Neuron (in vitro differentiated cells): ENCODE data around the gene SEMA6C.
"Not testable (repeated sequence)": the region's sequence is repeated elsewhere in the genome, so short reads cannot be mapped to it uniquely, and the experiment has no call there.

Experiments
- H2AFZ ChIP-seq: one replicate; pipeline ENCODE4 v1.6.1; 2013; ENCODE audit warnings: low read depth, mild to moderate bottlenecking, inconsistent platforms, low read length, moderate library complexity
- H3K27me3 ChIP-seq: one replicate; pipeline ENCODE4 v1.6.1; 2013; ENCODE audit warnings: low read length; ENCODE audit not compliant: insufficient read depth
- H3K36me3 ChIP-seq: one replicate; pipeline ENCODE4 v1.6.1; 2013; ENCODE audit warnings: low read length; ENCODE audit not compliant: insufficient read depth
- H3K4me1 ChIP-seq: one replicate; pipeline ENCODE4 v1.6.1; 2013; ENCODE audit warnings: low read length; ENCODE audit not compliant: insufficient read depth
- H3K4me3 ChIP-seq: 2 replicates; pipeline ENCODE4 v1.5.1; 2013; ENCODE audit warnings: mild to moderate bottlenecking, low read length, moderate library complexity
- H3K9me3 ChIP-seq: one replicate; pipeline ENCODE4 v1.6.1; 2013; ENCODE audit warnings: low read length

Gene SEMA6C

GRCh38 chr1:151132335-151133017 lies 14.0 kb downstream of the SEMA6C start:
- Histone ChIP-seq H3K27me3 (no peaks in the 10 kb centered on the region), H3K4me1 (no peaks in the 10 kb centered on the region), H3K36me3 (peaks cover 41% of the 10 kb centered on the region), H2AFZ (no peak overlapping the region), H3K9me3 (no peaks in the 10 kb centered on the region), H3K4me3 (no peak overlapping the region)

DNA sequence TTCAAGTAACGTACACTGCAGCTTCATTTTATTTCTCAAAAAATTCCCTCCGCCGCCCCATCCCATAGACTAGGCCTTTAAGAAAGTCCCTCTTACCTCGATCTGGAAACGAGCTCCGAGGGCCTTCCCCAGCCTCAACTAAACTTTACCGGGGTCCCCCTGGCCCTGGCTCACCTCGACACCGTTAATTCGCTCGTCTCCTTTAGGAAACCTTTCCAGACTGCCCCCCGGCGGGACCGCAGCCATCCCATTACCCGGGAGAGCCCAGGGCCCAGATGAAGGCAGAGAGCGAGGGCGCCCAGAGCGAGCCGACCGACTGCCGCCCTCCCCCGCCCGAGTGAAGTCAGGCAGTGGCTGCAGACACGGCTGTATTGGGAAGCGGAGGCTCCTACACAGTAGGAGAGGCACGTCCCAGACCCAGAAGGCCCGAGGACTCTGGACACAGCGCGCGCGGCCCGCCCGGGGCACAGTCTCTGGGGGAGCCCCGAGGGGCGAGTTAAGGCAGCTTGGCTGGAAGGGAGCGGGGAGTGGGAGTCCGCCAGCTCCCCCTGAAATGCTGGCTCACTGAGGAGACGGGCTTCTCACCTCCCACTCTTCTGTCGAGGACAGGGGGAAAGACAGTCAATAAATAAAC lies 14.6 kb downstream of the SEMA6C start:
- H3K27me3 ChIP-seq, result no peaks in the 10 kb centered on the region
- no peak overlapping the region for H3K4me3 ChIP-seq
- no peaks in the 10 kb centered on the region for H3K4me1 ChIP-seq
- H2AFZ ChIP-seq, result no peak overlapping the region
- H3K9me3 ChIP-seq, result no peaks in the 10 kb centered on the region
- H3K36me3 ChIP-seq, result peaks cover 38% of the 10 kb centered on the region

DNA sequence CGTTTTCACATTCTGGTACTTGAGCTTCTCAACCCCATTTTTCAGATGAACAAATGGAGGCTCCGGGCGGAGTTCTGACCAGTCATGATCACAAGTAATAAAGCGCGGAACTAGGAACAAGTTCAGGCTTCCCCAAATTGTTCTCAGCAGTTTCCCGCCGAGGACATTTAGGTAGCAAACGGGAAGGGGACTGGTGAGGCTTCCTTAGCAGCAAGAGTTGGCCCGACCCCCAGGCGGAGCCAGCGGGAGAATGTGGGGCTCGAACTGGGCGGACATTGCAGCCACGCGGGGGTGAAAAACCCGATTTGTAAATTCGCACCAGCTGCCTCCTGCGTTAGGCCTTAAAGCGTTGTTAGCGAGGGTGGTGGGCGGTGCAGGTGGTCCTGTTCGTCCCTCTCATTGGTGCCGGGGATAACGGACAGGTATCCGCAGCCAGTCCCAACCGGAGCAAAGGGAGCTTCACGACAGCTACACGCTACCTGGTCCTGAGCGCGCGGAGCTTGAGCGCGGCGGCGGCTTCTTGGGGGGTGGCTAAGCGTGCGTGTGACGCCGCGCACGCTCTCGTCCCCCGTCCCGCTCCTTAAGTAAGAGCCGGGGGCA lies 15.3 kb downstream of the SEMA6C start:
- peaks cover 31% of the 10 kb centered on the region for H3K36me3 ChIP-seq
- no peak overlapping the region for H2AFZ ChIP-seq
- no peaks in the 10 kb centered on the region for H3K9me3 ChIP-seq
- no peaks in the 10 kb centered on the region for H3K4me1 ChIP-seq
- H3K27me3 ChIP-seq, result no peaks in the 10 kb centered on the region
- H3K4me3 ChIP-seq, result no peak overlapping the region

DNA sequence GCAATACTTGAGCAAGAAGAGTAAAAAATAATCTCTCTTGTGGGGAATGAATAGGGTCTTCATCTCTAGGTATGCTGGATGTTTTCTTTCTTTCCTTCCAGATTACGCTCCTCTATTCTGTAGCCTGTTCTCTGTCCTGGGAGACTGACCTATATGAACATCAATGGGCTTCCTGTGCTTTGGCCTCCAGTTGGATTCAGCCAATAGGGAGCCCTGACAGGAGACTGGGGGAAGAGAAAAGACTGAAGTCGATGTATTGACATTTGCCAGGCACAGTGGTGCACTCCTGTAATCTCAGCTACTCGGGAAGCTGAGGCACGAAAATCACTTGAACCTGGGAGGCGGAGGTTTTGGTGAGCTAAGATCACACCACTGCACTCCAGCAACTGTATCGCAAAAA lies 17.6 kb downstream of the SEMA6C start:
- Histone ChIP-seq H3K4me3 (no peak overlapping the region), H3K9me3 (no peaks in the 10 kb centered on the region), H3K4me1 (peaks cover 5% of the 10 kb centered on the region), H3K27me3 (no peaks in the 10 kb centered on the region), H3K36me3 (peaks cover 8% of the 10 kb centered on the region), H2AFZ (no peak overlapping the region)

GRCh38 chr1:151124763-151125403 lies 21.5 kb downstream of the SEMA6C start:
- Histone ChIP-seq H3K27me3 (no peaks in the 10 kb centered on the region), H3K36me3 (no peaks in the 10 kb centered on the region), H3K4me3 (no peak overlapping the region), H3K4me1 (peaks cover 5% of the 10 kb centered on the region), H2AFZ (no peak overlapping the region), H3K9me3 (no peaks in the 10 kb centered on the region)

- Histone ChIP-seq H3K4me3 (no peak overlapping the region), H3K4me1 (peaks cover 4% of the 10 kb centered on the region), H3K27me3 (no peaks in the 10 kb centered on the region), H3K36me3 (no peaks in the 10 kb centered on the region), H2AFZ (no peak overlapping the region), H3K9me3 (no peaks in the 10 kb centered on the region)
These were observed 32.6 kb downstream of the SEMA6C start for GRCh38 chr1:151113877-151114276.

DNA sequence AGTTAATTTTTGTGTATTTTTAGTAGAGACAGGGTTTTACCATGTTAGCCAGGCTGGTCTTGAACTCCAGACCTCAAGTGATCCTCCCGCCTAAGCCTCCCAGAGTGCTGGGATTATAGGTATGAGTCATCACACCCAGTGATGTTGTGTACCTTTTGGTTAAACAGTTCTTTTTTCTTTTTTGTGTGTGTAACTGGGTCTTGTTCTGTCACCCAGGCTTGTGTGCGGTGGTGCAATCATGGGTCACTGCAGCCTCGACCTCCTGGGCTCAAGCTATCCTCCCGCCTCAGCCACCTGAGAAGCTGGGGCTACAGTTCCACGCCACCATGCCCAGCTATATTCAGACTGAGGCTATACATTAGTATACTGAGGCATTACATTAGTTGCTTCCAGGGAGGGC lies 38.1 kb downstream of the SEMA6C start:
- no peaks in the 10 kb centered on the region for H3K27me3 ChIP-seq
- no peaks in the 10 kb centered on the region for H3K9me3 ChIP-seq
- H3K36me3 ChIP-seq, result no peaks in the 10 kb centered on the region
- H3K4me3 ChIP-seq, result no peak overlapping the region
- H3K4me1 ChIP-seq, result peaks cover 6% of the 10 kb centered on the region
- no peak overlapping the region for H2AFZ ChIP-seq

- Histone ChIP-seq H2AFZ (no peak overlapping the region), H3K9me3 (no peaks in the 10 kb centered on the region), H3K27me3 (no peaks in the 10 kb centered on the region), H3K4me1 (peaks cover 6% of the 10 kb centered on the region), H3K36me3 (no peaks in the 10 kb centered on the region), H3K4me3 (no peak overlapping the region)
These were observed 39.5 kb downstream of the SEMA6C start for GRCh38 chr1:151106894-151107293.

DNA sequence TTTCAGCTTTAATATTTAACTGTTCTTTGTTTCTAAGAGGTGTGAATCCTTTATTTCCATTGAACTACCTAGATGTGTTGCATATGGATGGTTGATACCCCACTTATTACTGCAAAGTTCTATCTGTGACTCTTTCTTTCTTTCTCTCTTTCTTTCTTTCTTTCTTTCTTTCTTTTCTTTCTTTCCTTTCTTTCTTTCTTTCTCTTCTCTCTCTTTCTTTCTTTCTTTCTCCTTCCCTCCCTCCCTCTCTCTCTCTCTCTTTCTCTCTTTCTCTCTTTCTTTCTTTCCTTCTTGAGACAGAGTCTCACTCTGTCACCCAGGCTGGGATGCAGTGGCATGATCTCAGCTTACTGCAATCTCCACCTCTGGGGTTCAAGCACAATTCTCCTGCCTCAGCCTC lies 41.8 kb downstream of the SEMA6C start:
- no peaks in the 10 kb centered on the region for H3K27me3 ChIP-seq
- peaks cover 6% of the 10 kb centered on the region for H3K4me1 ChIP-seq
- no peaks in the 10 kb centered on the region for H3K36me3 ChIP-seq
- no peak overlapping the region for H3K4me3 ChIP-seq
- H3K9me3 ChIP-seq, result no peaks in the 10 kb centered on the region
- no peak overlapping the region for H2AFZ ChIP-seq

DNA sequence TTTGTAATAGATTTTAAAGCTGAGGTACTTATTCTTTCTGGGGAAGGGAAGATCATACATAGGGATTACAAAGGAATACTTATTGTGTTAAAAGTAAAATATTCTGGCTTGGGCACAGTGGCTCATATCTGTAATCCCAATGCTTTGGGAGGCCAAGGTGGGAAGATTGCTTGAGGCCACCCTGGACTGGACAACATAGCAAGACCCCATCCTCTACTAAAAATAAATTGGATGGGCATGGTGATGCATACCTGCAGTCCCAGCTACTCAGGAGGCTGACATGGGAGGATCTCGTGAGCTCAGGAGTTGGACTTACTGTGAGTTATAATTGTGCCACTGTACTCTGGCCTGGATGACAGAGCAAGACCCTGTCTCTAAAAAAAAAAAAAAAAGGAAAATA lies 48.3 kb downstream of the SEMA6C start:
- H2AFZ ChIP-seq, result no peak overlapping the region
- H3K4me1 ChIP-seq, result no peaks in the 10 kb centered on the region
- H3K36me3 ChIP-seq, result no peaks in the 10 kb centered on the region
- H3K4me3 ChIP-seq, result no peak overlapping the region
- H3K27me3 ChIP-seq, result no peaks in the 10 kb centered on the region
- H3K9me3 ChIP-seq, result no peaks in the 10 kb centered on the region

GRCh38 chr1:151097426-151097825 lies 49.0 kb downstream of the SEMA6C start:
- H3K4me1 ChIP-seq, H3K36me3 ChIP-seq, H2AFZ ChIP-seq, H3K4me3 ChIP-seq, H3K27me3 ChIP-seq, H3K9me3 ChIP-seq: not testable (repeated sequence)

DNA sequence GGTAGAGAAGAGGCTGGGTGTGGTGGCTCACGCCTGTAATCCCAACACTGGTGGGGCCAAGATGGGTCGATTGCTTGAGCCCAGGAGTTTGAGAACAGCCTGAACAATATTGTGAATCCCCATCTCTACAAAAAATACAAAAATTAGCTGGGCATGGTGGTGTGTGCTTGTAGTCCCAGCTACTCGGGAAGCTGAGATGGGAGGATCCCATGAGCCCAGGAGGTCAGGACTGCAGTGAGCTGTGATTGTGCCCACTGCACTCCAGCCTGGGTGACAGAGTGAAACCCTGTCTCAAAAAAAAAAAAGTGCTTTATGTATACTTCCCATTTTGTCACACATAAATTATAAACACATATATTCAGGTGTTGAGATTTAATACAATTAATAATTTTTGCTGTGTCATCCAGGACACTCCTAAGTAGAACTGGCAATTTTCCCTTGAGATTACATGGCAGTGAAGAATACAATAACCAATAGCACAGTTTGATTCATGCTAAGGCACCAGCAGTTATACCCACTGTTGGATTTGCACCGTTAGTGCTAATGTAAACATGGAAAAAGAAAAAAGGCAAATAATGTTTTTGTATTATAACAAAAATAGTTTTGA lies 60.4 kb downstream of the SEMA6C start:
- Histone ChIP-seq H3K36me3 (no peaks in the 10 kb centered on the region), H3K4me1 (peaks cover 6% of the 10 kb centered on the region), H3K4me3 (no peak overlapping the region), H3K27me3 (no peaks in the 10 kb centered on the region), H3K9me3 (no peaks in the 10 kb centered on the region), H2AFZ (no peak overlapping the region)
